Activated naive CD8-positive, alpha-beta T cell (primary cell): ENCODE data around the gene PPP6R3.

Source experiments
- H3K27ac Mint-ChIP-seq: one replicate; pipeline ENCODE4 v1.8.0; 2021; ENCODE audit warnings: mixed read lengths
- H3K27me3 Mint-ChIP-seq: one replicate; pipeline ENCODE4 v1.8.0; 2021; ENCODE audit warnings: mixed read lengths
- H3K36me3 Mint-ChIP-seq: one replicate; pipeline ENCODE4 v1.8.0; 2021; ENCODE audit warnings: mixed read lengths
- H3K4me1 Mint-ChIP-seq: one replicate; pipeline ENCODE4 v1.8.0; 2021; ENCODE audit warnings: low read depth, mixed read lengths
- H3K4me3 Mint-ChIP-seq: one replicate; pipeline ENCODE4 v1.8.0; 2021; ENCODE audit warnings: mild to moderate bottlenecking, mixed read lengths
- H3K9me3 Mint-ChIP-seq: one replicate; pipeline ENCODE4 v1.8.0; 2021; ENCODE audit warnings: low read depth, mixed read lengths

Gene PPP6R3

GRCh38 chr11:68549789-68550484 lies 89.4 kb downstream of the PPP6R3 start:
- peak overlapping the region; percentile 92 for H3K27ac Mint-ChIP-seq
- no peaks in the 10 kb centered on the region for H3K9me3 Mint-ChIP-seq
- peaks cover 12% of the 10 kb centered on the region for H3K36me3 Mint-ChIP-seq
- H3K4me1 Mint-ChIP-seq, result peaks cover 76% of the 10 kb centered on the region
- peak overlapping the region; percentile 81 for H3K4me3 Mint-ChIP-seq
- H3K27me3 Mint-ChIP-seq, result no peaks in the 10 kb centered on the region

- H3K27me3 Mint-ChIP-seq, result no peaks in the 10 kb centered on the region
- H3K4me3 Mint-ChIP-seq, result peak overlapping the region; percentile 81
- H3K4me1 Mint-ChIP-seq, result peaks cover 72% of the 10 kb centered on the region
- H3K9me3 Mint-ChIP-seq, result no peaks in the 10 kb centered on the region
- peaks cover 15% of the 10 kb centered on the region for H3K36me3 Mint-ChIP-seq
- peak overlapping the region; percentile 92 for H3K27ac Mint-ChIP-seq
Observed at GRCh38 chr11:68550485-68550817, 89.9 kb downstream of the PPP6R3 start.

GRCh38 chr11:68551223-68551622 lies 90.7 kb downstream of the PPP6R3 start:
- H3K4me3 Mint-ChIP-seq, result no peak overlapping the region
- peaks cover 17% of the 10 kb centered on the region for H3K36me3 Mint-ChIP-seq
- no peaks in the 10 kb centered on the region for H3K9me3 Mint-ChIP-seq
- H3K27me3 Mint-ChIP-seq, result no peaks in the 10 kb centered on the region
- peak overlapping the region; percentile 92 for H3K27ac Mint-ChIP-seq
- H3K4me1 Mint-ChIP-seq, result peaks cover 67% of the 10 kb centered on the region

GRCh38 chr11:68551777-68552176 lies 91.2 kb downstream of the PPP6R3 start:
- H3K4me1 Mint-ChIP-seq, result peaks cover 62% of the 10 kb centered on the region
- H3K27me3 Mint-ChIP-seq, result no peaks in the 10 kb centered on the region
- H3K36me3 Mint-ChIP-seq, result peaks cover 17% of the 10 kb centered on the region
- H3K9me3 Mint-ChIP-seq, result no peaks in the 10 kb centered on the region
- peak overlapping the region; percentile 73 for H3K27ac Mint-ChIP-seq
- no peak overlapping the region for H3K4me3 Mint-ChIP-seq

- H3K4me1 Mint-ChIP-seq, result peaks cover 54% of the 10 kb centered on the region
Observed at GRCh38 chr11:68552542-68552941, 92.0 kb downstream of the PPP6R3 start.

GRCh38 chr11:68560216-68560615 lies 99.7 kb downstream of the PPP6R3 start:
- H3K27me3 Mint-ChIP-seq, result no peaks in the 10 kb centered on the region
- peaks cover 11% of the 10 kb centered on the region for H3K4me1 Mint-ChIP-seq
- H3K36me3 Mint-ChIP-seq, result peaks cover 6% of the 10 kb centered on the region
- H3K27ac Mint-ChIP-seq, result no peak overlapping the region
- no peak overlapping the region for H3K4me3 Mint-ChIP-seq
- H3K9me3 Mint-ChIP-seq, result no peaks in the 10 kb centered on the region

More at GRCh38 chr11:68552542-68552941, 92.0 kb downstream of the PPP6R3 start:
- Mint-ChIP-seq H3K27ac (peak overlapping the region; percentile 73), H3K27me3 (no peaks in the 10 kb centered on the region), H3K4me3 (no peak overlapping the region), H3K36me3 (peaks cover 17% of the 10 kb centered on the region), H3K9me3 (no peaks in the 10 kb centered on the region)

- Mint-ChIP-seq H3K4me1 (peaks cover 23% of the 10 kb centered on the region), H3K27ac (no peak overlapping the region), H3K4me3 (no peak overlapping the region), H3K9me3 (no peaks in the 10 kb centered on the region), H3K27me3 (no peaks in the 10 kb centered on the region), H3K36me3 (peaks cover 6% of the 10 kb centered on the region)
Observed at GRCh38 chr11:68563454-68563853, 102.9 kb downstream of the PPP6R3 start.

- no peaks in the 10 kb centered on the region for H3K27me3 Mint-ChIP-seq
- H3K9me3 Mint-ChIP-seq, result no peaks in the 10 kb centered on the region
- H3K27ac Mint-ChIP-seq, result no peak overlapping the region
- peaks cover 26% of the 10 kb centered on the region for H3K4me1 Mint-ChIP-seq
- H3K4me3 Mint-ChIP-seq, result no peak overlapping the region
- H3K36me3 Mint-ChIP-seq, result peaks cover 6% of the 10 kb centered on the region
Observed at GRCh38 chr11:68564261-68564660, 103.7 kb downstream of the PPP6R3 start.

- Mint-ChIP-seq H3K27me3 (no peaks in the 10 kb centered on the region), H3K4me1 (peaks cover 35% of the 10 kb centered on the region), H3K27ac (peak overlapping the region; percentile 73), H3K4me3 (no peak overlapping the region), H3K9me3 (no peaks in the 10 kb centered on the region), H3K36me3 (peaks cover 6% of the 10 kb centered on the region)
Observed at GRCh38 chr11:68565768-68566167, 105.2 kb downstream of the PPP6R3 start.

GRCh38 chr11:68567553-68567952 lies 107.0 kb downstream of the PPP6R3 start:
- Mint-ChIP-seq H3K36me3 (peaks cover 6% of the 10 kb centered on the region), H3K4me3 (no peak overlapping the region), H3K27me3 (no peaks in the 10 kb centered on the region), H3K9me3 (no peaks in the 10 kb centered on the region), H3K4me1 (peaks cover 36% of the 10 kb centered on the region), H3K27ac (no peak overlapping the region)

- peaks cover 8% of the 10 kb centered on the region for H3K36me3 Mint-ChIP-seq
- peaks cover 33% of the 10 kb centered on the region for H3K4me1 Mint-ChIP-seq
- H3K27ac Mint-ChIP-seq, result no peak overlapping the region
- no peaks in the 10 kb centered on the region for H3K27me3 Mint-ChIP-seq
- no peaks in the 10 kb centered on the region for H3K9me3 Mint-ChIP-seq
- no peak overlapping the region for H3K4me3 Mint-ChIP-seq
Observed at GRCh38 chr11:68569357-68569756, 108.8 kb downstream of the PPP6R3 start.

GRCh38 chr11:68570691-68571090 lies 110.1 kb downstream of the PPP6R3 start:
- peaks cover 8% of the 10 kb centered on the region for H3K36me3 Mint-ChIP-seq
- H3K4me3 Mint-ChIP-seq, result no peak overlapping the region
- no peaks in the 10 kb centered on the region for H3K9me3 Mint-ChIP-seq
- no peak overlapping the region for H3K27ac Mint-ChIP-seq
- peaks cover 29% of the 10 kb centered on the region for H3K4me1 Mint-ChIP-seq
- no peaks in the 10 kb centered on the region for H3K27me3 Mint-ChIP-seq

GRCh38 chr11:68574308-68574707 lies 113.8 kb downstream of the PPP6R3 start:
- peaks cover 5% of the 10 kb centered on the region for H3K36me3 Mint-ChIP-seq
- peaks cover 14% of the 10 kb centered on the region for H3K4me1 Mint-ChIP-seq
- no peak overlapping the region for H3K27ac Mint-ChIP-seq
- H3K4me3 Mint-ChIP-seq, result no peak overlapping the region
- no peaks in the 10 kb centered on the region for H3K9me3 Mint-ChIP-seq
- H3K27me3 Mint-ChIP-seq, result no peaks in the 10 kb centered on the region

GRCh38 chr11:68575025-68575665 lies 114.6 kb downstream of the PPP6R3 start:
- Mint-ChIP-seq H3K4me1 (peaks cover 10% of the 10 kb centered on the region), H3K36me3 (peaks cover 5% of the 10 kb centered on the region)

GRCh38 chr11:68579455-68579854 lies 118.9 kb downstream of the PPP6R3 start:
- Mint-ChIP-seq H3K27ac (no peak overlapping the region), H3K9me3 (no peaks in the 10 kb centered on the region), H3K36me3 (peaks cover 3% of the 10 kb centered on the region), H3K4me1 (peaks cover 14% of the 10 kb centered on the region), H3K27me3 (no peaks in the 10 kb centered on the region), H3K4me3 (no peak overlapping the region)

More at GRCh38 chr11:68575025-68575665, 114.6 kb downstream of the PPP6R3 start:
- H3K9me3 Mint-ChIP-seq, result no peaks in the 10 kb centered on the region
- no peak overlapping the region for H3K27ac Mint-ChIP-seq
- no peak overlapping the region for H3K4me3 Mint-ChIP-seq
- no peaks in the 10 kb centered on the region for H3K27me3 Mint-ChIP-seq

- peaks cover 2% of the 10 kb centered on the region for H3K36me3 Mint-ChIP-seq
- peaks cover 19% of the 10 kb centered on the region for H3K4me1 Mint-ChIP-seq
- H3K9me3 Mint-ChIP-seq, result no peaks in the 10 kb centered on the region
- no peak overlapping the region for H3K4me3 Mint-ChIP-seq
- H3K27me3 Mint-ChIP-seq, result no peaks in the 10 kb centered on the region
- H3K27ac Mint-ChIP-seq, result no peak overlapping the region
Observed at GRCh38 chr11:68581439-68581838, 120.9 kb downstream of the PPP6R3 start.
